KOPT-K1 (cell line): ENCODE data around the gene LYST.
A peak's percentile ranks its signal among the peaks of the same experiment; 100 is the strongest.
"Not testable (repeated sequence)": the region's sequence is repeated elsewhere in the genome, so short reads cannot be mapped to it uniquely, and the experiment has no call there.

Experiments used
- H3K27ac ChIP-seq: fragments of 200-600 bp; sonication (generic); 2 replicates; pipeline ENCODE4 v1.5.1; 2016; ENCODE audit warnings: antibody characterized with exemption, mild to moderate bottlenecking, low read depth, low read length; ENCODE audit not compliant: poor library complexity, severe bottlenecking
- H3K36me3 ChIP-seq: fragments of 200-600 bp; sonication (generic); 2 replicates; pipeline ENCODE4 v1.5.1; 2017; ENCODE audit warnings: antibody characterized with exemption, mild to moderate bottlenecking, low read length, moderate library complexity; ENCODE audit not compliant: insufficient read depth
- H3K9me3 ChIP-seq: fragments of 200-600 bp; sonication (generic); 2 replicates; pipeline ENCODE4 v1.5.1; 2017; ENCODE audit warnings: antibody characterized with exemption, low read length, mild to moderate bottlenecking; ENCODE audit not compliant: insufficient read depth, poor library complexity, severe bottlenecking

Gene LYST

DNA sequence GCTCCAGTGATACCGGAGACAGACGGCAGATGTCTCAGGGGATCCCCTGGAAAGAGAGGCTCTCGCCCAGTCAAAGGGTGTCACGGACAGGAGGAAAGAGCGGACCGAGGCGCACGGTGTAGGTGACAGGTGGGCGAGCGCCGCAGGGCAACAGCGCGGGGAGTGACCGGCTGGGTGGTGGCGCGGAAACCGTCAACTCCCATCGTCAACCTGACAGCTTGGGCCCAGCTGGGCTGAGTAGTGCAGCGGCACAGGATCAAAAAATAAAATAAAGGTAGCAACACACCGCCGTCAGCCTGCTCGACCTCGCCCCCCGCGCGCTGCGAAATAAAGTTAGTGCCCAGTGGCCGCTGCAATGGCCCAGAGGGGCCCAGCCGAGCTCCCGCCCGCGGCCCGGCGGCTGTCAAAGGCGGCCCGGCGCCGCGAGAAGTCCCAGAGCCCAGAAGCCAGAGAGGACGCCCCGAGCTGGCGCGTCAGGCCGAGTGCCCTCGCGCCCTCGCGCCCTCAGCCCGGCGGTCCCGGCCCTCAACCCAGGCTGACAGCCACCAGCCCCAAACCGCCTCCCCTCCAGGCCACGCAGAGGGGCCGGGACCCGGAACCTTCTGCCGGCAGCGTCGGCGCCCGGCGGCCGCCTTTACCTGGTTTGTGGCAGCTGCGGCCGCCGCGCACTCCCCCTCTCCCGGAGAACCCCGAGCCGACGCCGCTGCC, at the start of gene LYST:
Gene LYST (minus strand): TSS at position 702 of the 708 bp plus-strand sequence. CDS start 36,489 bp downstream, outside the sequence.
- Histone ChIP-seq H3K36me3 (no peaks in the 10 kb centered on the region), H3K27ac (peak within 1 kb of the TSS; percentile 78), H3K9me3 (no peaks in the 10 kb centered on the region)

DNA sequence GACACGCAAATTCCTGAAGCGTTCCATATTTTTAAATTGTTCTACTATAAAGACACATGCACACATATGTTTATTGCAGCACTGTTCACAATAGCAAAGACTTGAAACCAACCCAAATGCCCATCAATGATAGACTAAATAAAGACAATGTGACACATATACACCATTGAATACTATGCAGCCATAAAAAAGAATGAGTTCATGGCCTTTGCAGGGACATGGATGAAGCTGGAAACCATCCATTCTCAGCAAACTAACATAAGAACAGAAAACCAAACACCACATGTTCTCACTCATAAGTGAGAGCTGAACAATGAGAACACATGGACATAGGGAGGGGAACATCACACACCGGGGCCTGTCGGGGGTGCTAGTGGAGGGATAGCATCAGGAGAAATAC, 48.8 kb upstream of the LYST start:
- H3K27ac ChIP-seq, H3K9me3 ChIP-seq, H3K36me3 ChIP-seq: not testable (repeated sequence)

DNA sequence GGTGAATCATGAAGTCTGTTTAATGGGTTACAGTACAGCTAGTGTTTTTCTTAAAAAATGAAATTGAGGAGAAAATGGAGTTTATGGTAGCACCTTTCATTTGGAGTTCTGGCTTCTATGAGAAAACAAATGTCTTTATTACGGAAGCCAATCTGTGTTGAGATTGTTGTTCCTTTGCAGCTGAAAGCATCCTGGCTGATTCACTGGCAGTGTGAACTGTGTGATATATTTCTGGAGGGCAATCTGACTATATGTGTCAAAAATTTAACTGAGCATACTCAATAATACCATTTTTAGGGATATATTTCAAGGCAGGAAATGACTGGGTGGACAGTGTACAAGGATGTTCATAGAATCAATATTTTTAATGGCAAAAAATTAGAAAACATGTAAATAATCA, 46.6 kb upstream of the LYST start:
- Histone ChIP-seq H3K9me3 (no peaks in the 10 kb centered on the region), H3K27ac (no peak overlapping the region), H3K36me3 (no peaks in the 10 kb centered on the region)

- Histone ChIP-seq H3K27ac (no peak overlapping the region), H3K9me3 (no peaks in the 10 kb centered on the region), H3K36me3 (no peaks in the 10 kb centered on the region)
Observed at GRCh38 chr1:235911876-235912275, 45.2 kb upstream of the LYST start.

- H3K27ac ChIP-seq: no peak overlapping the region
Observed at GRCh38 chr1:235911300-235911662, 44.6 kb upstream of the LYST start.

DNA sequence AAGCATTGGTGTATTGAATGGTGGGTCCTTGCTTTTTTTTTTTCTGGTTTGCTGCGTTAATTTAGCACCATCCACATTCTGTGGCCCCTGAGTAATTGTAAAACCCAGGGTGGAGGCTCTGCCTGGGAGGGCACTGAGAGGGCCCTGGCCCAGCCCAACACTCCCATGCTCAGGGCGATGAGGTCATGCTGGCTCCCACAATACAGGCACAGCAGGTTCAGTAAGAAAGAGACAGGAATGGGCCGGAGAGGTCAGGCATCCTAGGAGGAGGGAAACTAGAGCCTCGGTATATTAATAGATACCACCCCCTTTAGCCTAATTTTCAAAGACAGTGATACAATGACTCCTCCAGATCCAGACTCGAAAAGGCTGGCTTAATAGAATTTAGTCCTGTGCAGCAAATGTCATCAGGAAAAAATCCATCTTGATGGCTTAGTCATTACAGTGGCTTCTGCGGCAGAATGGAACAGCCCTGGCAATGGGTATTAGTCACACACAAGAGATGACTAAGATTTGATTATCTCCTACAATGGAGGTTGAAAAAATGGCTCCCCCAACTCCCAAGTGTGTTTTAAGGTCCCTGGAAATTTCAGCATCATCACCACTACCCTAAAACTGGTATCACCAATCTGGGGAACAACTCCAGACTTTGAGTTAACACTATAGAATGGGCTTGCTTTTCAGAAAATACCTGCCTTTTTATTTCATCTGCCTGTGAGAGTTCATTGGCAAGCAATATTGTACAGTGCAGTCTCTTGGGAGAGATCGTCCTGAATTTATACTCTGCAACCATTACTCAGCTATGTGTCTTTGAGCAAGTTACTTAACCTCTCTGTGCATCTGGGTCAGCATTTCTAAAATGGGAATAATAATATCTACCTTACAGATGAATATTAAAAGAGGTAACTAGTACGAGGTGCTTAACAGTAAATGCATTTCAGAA, 43.9 kb upstream of the LYST start:
- Histone ChIP-seq H3K9me3 (no peaks in the 10 kb centered on the region), H3K36me3 (no peaks in the 10 kb centered on the region), H3K27ac (no peak overlapping the region)

More at GRCh38 chr1:235911300-235911662, 44.6 kb upstream of the LYST start:
- Histone ChIP-seq H3K36me3 (no peaks in the 10 kb centered on the region), H3K9me3 (no peaks in the 10 kb centered on the region)

GRCh38 chr1:235908742-235909520, 42.2 kb upstream of the LYST start:
- no peaks in the 10 kb centered on the region for H3K9me3 ChIP-seq
- no peak overlapping the region for H3K27ac ChIP-seq
- no peaks in the 10 kb centered on the region for H3K36me3 ChIP-seq

DNA sequence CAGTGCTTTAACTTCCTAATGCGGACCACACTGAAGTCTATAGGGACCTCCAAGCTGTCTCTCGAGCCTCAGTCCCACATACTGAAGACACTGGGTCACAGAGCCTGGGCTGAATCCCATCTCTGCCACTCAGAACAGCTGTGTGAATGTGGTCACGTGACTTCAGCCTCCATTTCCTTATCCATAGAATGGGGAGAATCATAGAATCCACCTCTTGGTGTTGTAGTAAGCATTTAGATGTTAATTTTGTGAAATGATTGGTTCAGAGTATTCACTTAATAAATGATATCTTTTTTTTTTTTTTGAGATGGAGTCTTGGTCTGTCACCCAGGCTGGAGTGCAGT, 41.2 kb upstream of the LYST start:
- no peaks in the 10 kb centered on the region for H3K36me3 ChIP-seq
- H3K27ac ChIP-seq: no peak overlapping the region
- no peaks in the 10 kb centered on the region for H3K9me3 ChIP-seq

- Histone ChIP-seq H3K36me3 (no peaks in the 10 kb centered on the region), H3K27ac (no peak overlapping the region), H3K9me3 (no peaks in the 10 kb centered on the region)
Observed at GRCh38 chr1:235907187-235907896, 40.6 kb upstream of the LYST start.

DNA sequence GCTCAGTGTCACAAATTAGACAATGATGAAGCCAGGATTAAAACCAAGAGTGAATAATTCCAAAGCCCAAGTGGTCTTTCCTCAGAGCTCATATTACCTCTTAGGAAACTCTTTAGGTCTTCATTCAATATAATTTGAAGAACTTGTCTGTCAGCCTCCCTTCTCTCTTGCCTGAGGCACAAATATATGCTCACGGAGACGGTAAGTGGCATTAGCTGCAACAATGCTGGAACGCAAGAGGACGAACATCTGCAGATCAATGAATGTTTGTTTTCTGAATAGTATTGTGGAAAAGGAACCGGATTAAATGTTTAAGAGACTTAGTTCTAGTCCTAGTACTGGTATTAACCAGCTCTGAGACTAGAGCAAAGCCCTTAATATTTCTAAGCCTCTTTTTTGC, 39.7 kb upstream of the LYST start:
- H3K36me3 ChIP-seq: no peaks in the 10 kb centered on the region
- H3K9me3 ChIP-seq: no peaks in the 10 kb centered on the region
- no peak overlapping the region for H3K27ac ChIP-seq

DNA sequence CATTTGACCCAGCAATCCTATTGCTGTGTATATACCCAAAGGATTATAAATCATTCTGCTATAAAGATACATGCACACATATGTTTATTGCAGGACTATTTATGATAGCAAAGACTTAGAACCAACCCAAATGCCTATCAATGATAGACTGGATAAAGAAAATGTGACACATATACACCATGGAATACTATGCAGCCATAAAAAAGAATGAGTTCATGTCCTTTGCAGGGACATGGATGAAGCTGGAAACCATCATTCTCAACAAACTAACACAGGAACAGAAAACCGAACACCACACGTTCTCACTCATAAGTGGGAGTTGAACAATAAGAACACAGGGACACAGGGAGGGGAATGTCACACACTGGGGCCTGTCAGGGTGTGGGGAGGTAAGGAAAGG, 37.1 kb upstream of the LYST start:
- H3K27ac ChIP-seq, H3K36me3 ChIP-seq, H3K9me3 ChIP-seq: not testable (repeated sequence)

- no peaks in the 10 kb centered on the region for H3K36me3 ChIP-seq
- no peaks in the 10 kb centered on the region for H3K9me3 ChIP-seq
- H3K27ac ChIP-seq: no peak overlapping the region
Observed at GRCh38 chr1:235902677-235903542, 36.2 kb upstream of the LYST start.

GRCh38 chr1:235901461-235901860, 34.8 kb upstream of the LYST start:
- Histone ChIP-seq H3K9me3 (no peaks in the 10 kb centered on the region), H3K27ac (no peak overlapping the region), H3K36me3 (no peaks in the 10 kb centered on the region)

- no peak overlapping the region for H3K27ac ChIP-seq
- no peaks in the 10 kb centered on the region for H3K36me3 ChIP-seq
- no peaks in the 10 kb centered on the region for H3K9me3 ChIP-seq
Observed at GRCh38 chr1:235898126-235898525, 31.4 kb upstream of the LYST start.
